ENCODE measurements around the gene DSCAML1. TPM values are rescaled to one million over a fixed set of nuclear protein-coding genes. Genes with fewer than 3 reads are reported as not detected.

The DSCAML1 gene
- total and polyA plus RNA-seq, 2 of the 8 experiments (the other 6 are each of a cell fraction or from before 2014, with no cell fraction given) = 0.19 to 0.24 TPM

- Histone ChIP-seq H3K23me2 (ENCODE audit: low read depth, low read length) (no peaks in the 10 kb centered on the region), H3K4me1 (replicated peaks in 1 of 4; ENCODE audit: control insufficient read depth in 3 of 4, insufficient read depth in 4 of 4, low read length in 3 of 4) (peaks cover 6 to 30% (median 21%) of the 10 kb centered on the region in 4 experiments), H3K23ac (ENCODE audit: insufficient read length) (no peak overlapping the region), H4K91ac (replicated peaks; ENCODE audit: insufficient read length, low read length) (peak overlapping the region; percentile 17), H2BK5ac (ENCODE audit: low read depth, low read length) (no peak overlapping the region), H3K27me3 (replicated peaks in 1 of 4; ENCODE audit: control insufficient read depth in 3 of 4, extremely low read depth in 1 of 4, insufficient read depth in 3 of 4, low read length in 3 of 4) (no peaks in the 10 kb centered on the region; a peak in 3 of 7 replicates), H2AK5ac (ENCODE audit: low read depth, low read length) (0 out of 2 replicates have a peak overlapping the region, but pooled peaks have one; percentile 43), H3K14ac (ENCODE audit: insufficient read length) (no peak overlapping the region), H3K36me3 (ENCODE audit: control insufficient read depth in 2 of 4, insufficient read depth in 4 of 4, low read length in 3 of 4) (no peaks in the 10 kb centered on the region), H2BK20ac (ENCODE audit: low read length) (peak overlapping the region; percentile 89), H3K18ac (ENCODE audit: extremely low read depth, low read length) (no peak overlapping the region), H4K8ac (ENCODE audit: extremely low read depth, insufficient read depth, low read length) (peak overlapping the region; percentile 4; the same call in 1 of the 2 replicates), H3K4me3 (ENCODE audit: extremely low read depth in 1 of 4, insufficient read depth in 2 of 4, low read depth in 3 of 4, low read length in 4 of 4) (no peak overlapping the region), H2AFZ (ENCODE audit: low read length) (no peak overlapping the region), H3K9me3 (ENCODE audit: insufficient read depth in 2 of 2, low read depth in 1 of 2, low read length in 1 of 2) (no peaks in the 10 kb centered on the region), H3K4ac (replicated peaks; ENCODE audit: insufficient read length, low read depth, low read length) (peak overlapping the region; percentile 28), H3K56ac (replicated peaks; ENCODE audit: insufficient read length, low read depth, low read length) (no peak overlapping the region), H3K79me2 (ENCODE audit: control insufficient read depth in 1 of 2, insufficient read depth in 2 of 2, low read length in 2 of 2) (no peaks in the 10 kb centered on the region), H4K5ac (ENCODE audit: insufficient read length, low read depth, low read length) (no peak overlapping the region), H3K9ac (replicated peaks in 1 of 4; ENCODE audit: extremely low read depth in 1 of 4, low read depth in 3 of 4, low read length in 3 of 4) (no peak overlapping the region), H3K4me2 (ENCODE audit: insufficient read depth in 1 of 2, low read depth in 2 of 2, low read length in 2 of 2) (no peak overlapping the region), H2BK120ac (replicated peaks; ENCODE audit: low read depth, low read length) (no peak overlapping the region), H4K20me1 (replicated peaks in 1 of 2; ENCODE audit: control insufficient read depth in 1 of 2, insufficient read depth in 2 of 2, low read length in 2 of 2) (no peaks in the 10 kb centered on the region), H2BK12ac (ENCODE audit: low read depth, low read length) (peak overlapping the region; percentile 76; the same call in 1 of the 2 replicates), H3K27ac (ENCODE audit: low read depth, low read length) (no peak overlapping the region), H3K79me1 (ENCODE audit: low read depth, low read length) (no peaks in the 10 kb centered on the region), H2BK15ac (ENCODE audit: low read length) (peak overlapping the region; percentile 88)
- WGBS, 2 experiments (ENCODE audit: extremely low coverage in 1 of 2, insufficient coverage in 1 of 2, insufficient read length in 1 of 2, insufficient replicate concordance in 2 of 2, low coverage in 1 of 2, low lambda C conversion rate in 2 of 2, missing lambda C conversion rate in 1 of 2) = 91% methylated on average over 18 of the region's 18 CpGs; no CpG with 5 or more reads in 1 of the 2 experiments
- no peak for FAIRE-seq
- ChIA-PET CTCF (ENCODE audit: partially characterized antibody) (interaction anchor here (0.8 to 2.2 kb wide), 10 partner anchors 8 to 253 kb away, joined by 3 to 7 read pairs (median 4); no protein-coding TSS in a partner anchor), POLR2A (ENCODE audit: partially characterized antibody) (interaction anchor here (1.6 kb wide), 1 partner anchor 11 kb away, joined by 5 read pairs; no protein-coding TSS in a partner anchor)
- no peak for DNase-seq (ENCODE audit: low read depth in 1 of 2, low spot score in 2 of 2)
- TF ChIP-seq PHF8 (conservative IDR thresholded peaks at IDR 0.05; ENCODE audit: low read depth, low read length) = no peak
- TF ChIP-seq CTCF (IDR thresholded peaks at IDR 0.05; ENCODE audit: control extremely low read depth in 1 of 3, insufficient read depth in 1 of 3, low read depth in 1 of 3, low read length in 3 of 3) = no peak
- no peak for TF ChIP-seq RAD21 (IDR thresholded peaks at IDR 0.05 in 1 of 2, conservative IDR thresholded peaks at IDR 0.05 in 1 of 2; ENCODE audit: low read depth in 2 of 2, low read length in 2 of 2)
- no peak for TF ChIP-seq CEBPB (IDR thresholded peaks at IDR 0.05; ENCODE audit: low read depth, low read length)
- no peak for TF ChIP-seq CBX8 (IDR thresholded peaks at IDR 0.05; ENCODE audit: borderline replicate concordance, low read depth, low read length)
- no peak for TF ChIP-seq RNF2 (IDR thresholded peaks at IDR 0.05; ENCODE audit: borderline replicate concordance, low read depth, low read length, missing control alignments, poor library complexity, severe bottlenecking)
- no peak for TF ChIP-seq TAF1 (IDR thresholded peaks at IDR 0.05; ENCODE audit: low read depth, low read length)
- TF ChIP-seq RFX5 (IDR thresholded peaks at IDR 0.05; ENCODE audit: borderline replicate concordance, low read depth, low read length) = no peak
Observed at GRCh38 chr11:117678658-117679406, 118.2 kb downstream of the DSCAML1 start.

Data from H1 (cell line).